COLO668 (cell line): Measurements from ENCODE around the gene PDCD1LG2.
"Not testable (repeated sequence)": the region's sequence is repeated elsewhere in the genome, so short reads cannot be mapped to it uniquely, and the experiment has no call there.

Source experiments
- DNase-seq: peaks from one replicate; lab custom pipeline; 2025; ENCODE audit not compliant: unreplicated experiment; lab: John Stamatoyannopoulos, UW

The PDCD1LG2 gene

DNA sequence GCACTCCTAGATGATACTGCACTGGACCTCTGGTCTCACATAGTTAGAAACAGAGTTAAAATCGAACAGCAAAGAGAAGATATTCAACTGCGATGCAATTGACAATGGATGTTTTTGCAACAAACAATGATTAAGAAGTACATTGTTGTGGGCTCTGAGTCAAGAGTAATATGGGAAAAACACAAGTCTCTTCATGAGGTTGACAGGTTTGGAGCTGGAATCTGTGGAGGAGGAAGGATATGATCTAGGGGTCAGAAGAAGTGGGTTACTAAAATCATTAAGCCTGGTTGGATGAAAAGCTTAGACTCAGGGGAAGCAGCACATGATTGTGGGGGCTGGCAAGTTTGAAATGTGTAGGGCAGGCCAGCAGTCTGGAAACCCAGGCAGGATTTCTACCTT, 53.1 kb downstream of the PDCD1LG2 start:
- DNase-seq, result no peak

GRCh38 chr9:5563886-5564285, 53.6 kb downstream of the PDCD1LG2 start:
- no peak for DNase-seq

GRCh38 chr9:5566054-5566618, 55.8 kb downstream of the PDCD1LG2 start:
- no peak for DNase-seq

DNA sequence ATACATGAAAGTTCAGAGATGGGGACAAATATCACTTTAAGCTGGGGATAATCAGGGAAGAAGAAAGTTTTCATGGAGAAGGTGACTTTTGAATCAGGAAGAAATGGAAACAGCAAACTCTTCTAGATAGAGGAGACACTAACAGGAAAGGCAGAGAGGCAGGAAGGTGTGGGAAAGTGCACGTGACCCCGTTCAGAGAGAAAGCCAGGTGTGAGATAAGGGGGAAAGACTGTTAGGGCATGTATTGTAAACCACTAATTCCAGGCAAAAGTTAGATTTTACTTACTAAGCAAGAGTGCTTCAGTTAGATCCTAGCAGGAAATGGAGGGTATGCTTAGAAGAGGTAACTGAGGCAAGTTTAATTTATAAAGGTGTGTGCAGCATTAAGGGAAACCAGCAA, 58.5 kb downstream of the PDCD1LG2 start:
- no peak for DNase-seq

GRCh38 chr9:5569409-5569808, 59.1 kb downstream of the PDCD1LG2 start:
- no peak for DNase-seq

GRCh38 chr9:5569891-5570290, 59.6 kb downstream of the PDCD1LG2 start:
- no peak for DNase-seq

DNA sequence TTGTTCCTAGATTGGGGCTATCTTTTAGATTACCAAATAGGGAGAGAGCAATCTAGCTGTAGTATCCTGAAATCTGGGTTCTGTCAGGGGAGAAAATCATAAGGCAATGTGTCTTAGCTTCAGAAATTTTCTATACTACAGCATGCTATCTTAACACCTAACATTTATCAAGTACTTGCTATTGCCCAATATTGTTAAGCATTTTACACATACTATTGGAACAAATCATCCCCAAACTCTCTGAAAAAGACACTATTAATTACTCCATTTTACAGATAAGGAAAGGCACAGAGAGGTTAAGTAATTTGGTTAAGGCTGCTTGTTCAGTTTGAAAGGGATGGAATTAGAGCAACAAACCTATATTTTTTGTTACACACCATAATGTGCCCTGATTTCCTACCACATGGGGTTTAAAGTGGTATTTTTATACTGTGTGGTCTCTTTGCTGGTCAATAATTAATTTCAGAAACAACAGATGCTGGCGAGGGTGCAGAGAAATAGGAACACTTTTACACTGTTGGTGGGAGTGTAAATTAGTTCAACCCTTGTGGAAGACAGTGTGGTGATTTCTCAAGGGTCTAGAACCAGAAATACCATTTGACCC, 61.4 kb downstream of the PDCD1LG2 start:
- no peak for DNase-seq

- no peak for DNase-seq
Observed at GRCh38 chr9:5574097-5574496, 63.8 kb downstream of the PDCD1LG2 start.

DNA sequence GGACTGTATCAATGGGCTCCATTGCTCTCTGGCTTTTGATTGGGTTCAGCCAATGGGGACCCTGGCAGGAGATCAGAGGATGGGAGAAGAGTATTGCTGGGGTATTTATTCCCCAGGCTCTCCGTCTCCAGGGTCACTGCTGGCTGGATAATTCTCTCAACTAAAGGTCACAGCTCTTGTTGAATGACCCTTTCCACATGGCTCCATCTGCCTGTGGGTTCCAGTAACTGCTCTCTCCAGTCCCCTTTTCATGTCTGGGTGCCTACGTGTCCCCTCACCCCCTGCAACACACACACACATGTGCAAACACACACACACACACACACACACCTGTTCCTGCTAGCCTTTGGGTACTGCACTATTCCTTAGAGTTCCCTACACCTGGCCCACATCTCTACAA, 64.7 kb downstream of the PDCD1LG2 start:
- no peak for DNase-seq

GRCh38 chr9:5577225-5577624, 66.9 kb downstream of the PDCD1LG2 start:
- no peak for DNase-seq

DNA sequence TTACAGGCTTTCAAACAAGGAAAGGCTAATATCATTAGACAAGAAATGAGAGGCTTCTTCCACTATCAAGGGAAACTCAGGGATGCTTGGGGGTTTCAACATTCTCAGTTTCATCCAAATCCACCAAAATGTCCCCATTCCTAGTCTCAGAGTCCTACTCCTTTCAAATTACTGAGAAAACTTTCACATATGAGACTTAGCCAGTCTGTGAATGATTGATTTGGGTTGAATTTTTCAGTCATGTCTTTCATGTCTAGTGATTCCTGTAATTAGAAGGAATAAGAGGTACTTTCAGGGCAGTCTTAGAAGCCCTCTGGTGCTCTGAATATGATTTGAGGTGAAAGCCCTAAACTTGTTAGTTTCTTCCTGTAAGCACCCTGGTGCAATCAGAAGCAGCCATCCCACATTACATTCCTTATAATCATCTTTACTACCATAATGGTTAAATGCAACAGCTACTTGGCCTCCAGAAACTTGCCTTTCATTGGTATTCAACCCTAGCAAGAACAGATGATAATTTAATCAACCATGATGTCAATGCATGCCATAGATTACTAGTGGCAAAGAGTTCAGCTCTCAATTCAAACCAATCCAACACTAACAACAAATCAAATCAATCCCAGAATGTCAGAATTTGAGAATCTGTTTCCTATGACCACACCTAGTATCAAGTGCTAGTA, 67.8 kb downstream of the PDCD1LG2 start:
- DNase-seq, result no peak

DNA sequence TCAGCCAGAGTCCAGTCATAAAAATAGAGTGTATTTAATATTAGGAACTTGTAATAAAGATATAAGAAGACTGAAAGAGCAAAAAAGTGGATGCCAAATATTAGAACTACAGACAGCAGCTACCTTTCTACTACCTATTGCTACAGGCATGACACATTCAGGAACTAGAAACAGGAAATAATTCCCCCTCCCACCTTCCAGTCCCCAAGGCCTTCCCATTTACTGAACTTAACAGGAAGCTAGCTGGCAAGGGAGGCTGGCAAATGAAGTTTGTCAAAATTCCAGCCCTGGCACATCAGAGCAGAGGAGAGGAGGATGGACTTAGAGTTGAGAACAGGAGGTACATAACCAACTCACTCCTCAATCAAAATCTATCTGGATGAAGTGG, 68.4 kb downstream of the PDCD1LG2 start:
- no peak for DNase-seq

GRCh38 chr9:5579881-5580280, 69.5 kb downstream of the PDCD1LG2 start:
- no peak for DNase-seq

- DNase-seq, result no peak
Observed at GRCh38 chr9:5580650-5581049, 70.3 kb downstream of the PDCD1LG2 start.

DNA sequence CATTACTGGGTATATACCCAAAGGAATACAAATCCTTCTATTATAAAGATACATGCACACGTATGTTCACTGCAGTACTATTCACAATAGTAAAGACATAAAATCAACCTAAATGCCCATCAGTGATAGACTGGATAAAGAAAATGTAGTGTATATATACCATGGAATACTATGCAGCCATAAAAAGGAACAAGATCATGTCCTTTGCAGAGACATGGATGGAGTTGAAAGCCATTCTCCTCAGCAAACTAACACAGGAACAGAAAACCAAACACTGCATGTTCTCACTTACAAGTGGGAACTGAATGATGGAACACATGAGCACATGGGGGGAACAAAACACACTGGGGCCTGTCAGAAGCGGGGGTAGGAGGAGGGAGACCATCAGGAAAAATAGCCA, 71.4 kb downstream of the PDCD1LG2 start:
- DNase-seq, result not testable (repeated sequence)

DNA sequence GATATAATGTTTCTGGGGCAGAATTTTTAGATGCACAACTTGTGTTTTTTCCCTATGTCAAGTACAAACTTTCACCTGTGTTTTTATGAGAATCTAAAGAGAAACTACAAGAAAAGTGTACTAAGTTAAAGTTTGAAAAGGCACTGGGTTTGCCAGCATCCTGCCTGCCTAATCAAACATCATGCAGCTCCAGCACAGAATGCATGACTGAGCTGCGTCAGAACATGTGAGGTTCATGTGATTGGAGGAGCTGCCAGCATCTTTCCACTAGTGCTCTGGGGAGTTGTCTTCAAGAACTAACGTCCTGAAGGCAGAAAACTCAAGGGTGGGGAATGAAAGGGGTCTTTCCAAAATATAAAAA, 72.5 kb downstream of the PDCD1LG2 start:
- DNase-seq, result no peak

DNA sequence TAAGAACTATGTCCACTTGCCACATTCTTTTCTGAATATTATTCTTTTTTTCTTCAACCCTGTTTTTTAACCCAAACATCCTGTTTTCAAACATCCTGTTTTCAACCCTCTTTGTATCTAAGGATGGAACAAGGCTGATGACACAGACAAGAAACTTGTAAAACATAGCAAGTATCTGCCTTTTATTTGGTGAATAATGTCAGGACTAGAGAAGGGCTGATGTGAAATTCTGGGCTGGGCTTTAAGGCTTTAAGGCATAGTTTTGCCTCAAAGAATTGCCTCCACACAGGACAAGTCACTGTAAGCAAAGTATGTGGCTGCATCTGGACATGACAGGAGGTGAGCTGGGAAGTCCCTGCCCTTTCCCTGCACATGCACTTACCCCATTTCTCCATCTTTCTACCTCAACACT, 76.1 kb downstream of the PDCD1LG2 start:
- no peak for DNase-seq

GRCh38 chr9:5587024-5587423, 76.7 kb downstream of the PDCD1LG2 start:
- no peak for DNase-seq

GRCh38 chr9:5592231-5592630, 81.9 kb downstream of the PDCD1LG2 start:
- DNase-seq, result no peak

- DNase-seq, result no peak
Observed at GRCh38 chr9:5592904-5593303, 82.6 kb downstream of the PDCD1LG2 start.

- DNase-seq, result no peak
Observed at GRCh38 chr9:5593904-5594303, 83.6 kb downstream of the PDCD1LG2 start.

DNA sequence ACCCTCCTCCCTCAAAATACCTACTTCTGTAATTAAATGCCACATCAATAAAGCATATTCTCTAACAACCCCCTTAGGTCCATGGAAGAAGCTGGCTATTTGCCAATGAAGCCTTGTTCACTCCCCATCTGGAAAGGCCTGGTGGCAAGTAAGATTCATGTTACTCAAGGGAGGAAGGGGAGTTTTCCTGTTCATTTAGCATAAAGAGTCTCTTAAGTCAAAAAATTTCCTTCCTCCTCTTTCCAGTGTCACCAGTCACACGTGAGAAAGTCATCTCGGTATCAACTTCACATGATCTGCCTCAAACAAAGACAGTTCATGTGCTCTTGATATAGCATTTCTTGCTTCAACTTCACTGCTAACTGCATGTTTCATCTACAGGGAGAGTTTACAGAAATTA, 85.8 kb downstream of the PDCD1LG2 start:
- no peak for DNase-seq
